ENCODE results near the gene GATB.

The GATB gene

DNA sequence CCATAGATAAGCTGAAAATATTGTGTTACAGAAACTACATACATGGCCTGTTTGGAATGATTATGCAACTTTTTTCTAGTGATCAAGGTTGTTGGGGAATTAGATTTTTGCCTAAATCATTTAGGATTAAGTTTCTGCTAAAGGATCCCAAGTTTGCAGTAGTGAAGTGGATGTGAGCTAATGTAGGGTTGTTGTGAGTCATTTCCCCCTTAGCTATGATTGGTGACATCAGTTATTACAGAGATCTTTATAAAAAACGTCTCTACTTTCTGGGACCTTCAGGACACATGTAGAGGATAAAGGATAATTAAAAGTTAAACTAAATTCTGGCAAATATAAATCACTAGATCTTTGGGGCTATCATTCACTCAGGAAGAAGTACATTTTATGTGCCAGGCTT is 133.3 kb downstream of the GATB start:
- Histone ChIP-seq H3K9ac (ENCODE audit: low read depth, low read length) (no peak overlapping the region), H3K9me3 (ENCODE audit: insufficient read depth, low read depth, low read length) (no peaks in the 10 kb centered on the region), H3K4me1 (ENCODE audit: insufficient read depth, low read length) (peaks cover 5% of the 10 kb centered on the region; the same call in 1 of the 2 replicates), H3K4me3 (ENCODE audit: low read length) (no peak overlapping the region), H3K27me3 (ENCODE audit: insufficient read depth, low read length) (no peaks in the 10 kb centered on the region), H3K27ac (ENCODE audit: low read depth, low read length) (no peak overlapping the region), H3K36me3 (ENCODE audit: insufficient read depth, low read length) (no peaks in the 10 kb centered on the region)
- no CpG with 5 or more reads among the region's 1 CpG for WGBS

DNA sequence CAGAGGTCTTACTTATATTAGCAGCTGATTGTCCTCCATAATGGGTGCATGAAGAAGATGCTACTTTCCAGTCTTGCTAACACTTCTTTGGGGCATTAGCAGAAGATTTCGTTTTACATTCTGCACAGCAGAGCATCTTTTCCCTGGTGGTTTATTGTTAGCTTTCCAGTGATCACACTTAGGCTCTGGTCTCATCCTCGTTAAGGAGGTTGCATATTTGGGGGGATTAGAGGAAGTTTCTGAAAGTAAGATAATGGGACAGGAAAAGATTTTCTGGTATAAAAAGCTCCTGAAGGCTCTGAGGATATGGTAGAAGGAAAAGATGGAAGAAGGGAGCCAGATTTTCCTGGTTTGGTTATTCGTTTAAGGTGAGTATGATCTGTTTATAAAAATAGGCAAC is 134.1 kb downstream of the GATB start:
- Histone ChIP-seq H3K9ac (ENCODE audit: low read depth, low read length) (no peak overlapping the region), H3K27me3 (ENCODE audit: insufficient read depth, low read length) (no peaks in the 10 kb centered on the region), H3K4me1 (ENCODE audit: insufficient read depth, low read length) (peaks cover 11% of the 10 kb centered on the region; the same call in 1 of the 2 replicates), H3K9me3 (ENCODE audit: insufficient read depth, low read depth, low read length) (no peaks in the 10 kb centered on the region), H3K4me3 (ENCODE audit: low read length) (no peak overlapping the region), H3K36me3 (ENCODE audit: insufficient read depth, low read length) (no peaks in the 10 kb centered on the region), H3K27ac (ENCODE audit: low read depth, low read length) (no peak overlapping the region)
- 80% methylated on average over 3 of the region's 3 CpGs for WGBS

DNA sequence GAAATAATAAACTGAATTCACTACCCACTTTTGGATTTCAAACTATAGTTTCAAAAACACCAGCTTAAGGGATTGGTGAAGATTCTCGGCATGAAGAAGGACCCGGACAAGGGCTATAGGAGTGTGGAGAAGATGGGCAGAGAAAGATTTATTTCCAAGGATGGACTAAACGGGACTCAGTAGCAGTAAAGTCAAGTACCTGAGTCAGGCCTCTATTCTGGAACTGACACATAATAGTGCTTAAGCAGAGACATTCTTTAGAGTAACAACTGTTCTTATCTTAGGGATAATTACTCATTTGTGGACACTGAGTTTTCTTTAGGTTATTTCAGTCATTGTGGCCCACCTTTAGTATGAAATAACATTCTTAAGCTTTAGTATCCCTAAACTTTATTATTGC is 134.6 kb downstream of the GATB start:
- H3K27me3 ChIP-seq (ENCODE audit: insufficient read depth, low read length) = no peaks in the 10 kb centered on the region
- H3K27ac ChIP-seq (ENCODE audit: low read depth, low read length) = no peak overlapping the region
- H3K4me3 ChIP-seq (ENCODE audit: low read length) = no peak overlapping the region
- no peaks in the 10 kb centered on the region for H3K9me3 ChIP-seq (ENCODE audit: insufficient read depth, low read depth, low read length)
- peaks cover 13% of the 10 kb centered on the region; the same call in 1 of the 2 replicates for H3K4me1 ChIP-seq (ENCODE audit: insufficient read depth, low read length)
- WGBS = 93% methylated on average over 3 of the region's 3 CpGs
- no peaks in the 10 kb centered on the region for H3K36me3 ChIP-seq (ENCODE audit: insufficient read depth, low read length)
- H3K9ac ChIP-seq (ENCODE audit: low read depth, low read length) = no peak overlapping the region

DNA sequence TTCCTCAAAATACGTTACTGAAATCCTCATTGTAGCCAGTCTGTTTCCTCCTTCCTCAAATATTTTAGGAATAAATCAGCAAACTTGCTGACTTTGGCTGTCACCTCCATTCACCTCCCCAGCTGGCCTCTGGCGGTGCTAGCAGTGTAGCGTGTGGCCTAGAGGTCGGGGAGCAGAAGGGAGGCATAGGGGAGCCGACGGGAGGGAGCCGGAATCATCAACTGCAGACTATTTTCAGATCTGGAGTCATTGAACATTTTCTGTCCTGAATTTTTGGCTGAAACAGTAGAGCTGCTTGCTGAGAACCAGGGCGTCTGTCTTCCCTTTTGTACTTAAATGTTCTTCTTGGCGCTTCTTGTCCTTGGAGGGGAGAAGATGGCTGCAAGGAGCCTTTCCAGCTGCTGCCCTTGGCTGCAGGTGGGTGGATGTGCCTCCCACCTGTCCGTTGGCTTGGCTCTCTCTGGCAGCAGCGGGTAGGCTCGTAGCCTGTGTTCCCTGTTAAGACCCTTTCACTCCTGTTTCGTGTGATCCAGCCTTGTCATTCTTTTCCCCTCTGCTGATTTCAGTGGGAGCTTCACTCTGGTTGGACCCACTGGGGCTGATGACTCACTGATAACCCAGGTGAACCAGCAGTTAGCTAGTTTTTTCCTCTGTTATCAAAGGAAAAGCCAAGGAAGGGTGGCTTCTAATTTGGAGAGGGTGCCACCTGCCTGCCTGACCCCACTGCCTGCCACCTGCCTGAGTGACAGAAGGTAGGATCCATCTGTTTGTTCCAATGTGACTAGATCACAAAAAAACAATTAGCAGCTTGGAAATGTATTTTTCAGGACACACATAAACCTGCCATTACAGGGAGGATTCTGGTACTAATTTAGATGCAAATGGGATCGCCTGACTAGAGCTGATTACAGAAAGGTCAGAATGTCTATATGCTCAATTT is 135.9 kb downstream of the GATB start:
- H3K27me3 ChIP-seq (ENCODE audit: insufficient read depth, low read length) = no peaks in the 10 kb centered on the region
- 89% methylated on average over 14 of the region's 14 CpGs for WGBS
- no peak overlapping the region for H3K27ac ChIP-seq (ENCODE audit: low read depth, low read length)
- no peaks in the 10 kb centered on the region for H3K9me3 ChIP-seq (ENCODE audit: insufficient read depth, low read depth, low read length)
- H3K36me3 ChIP-seq (ENCODE audit: insufficient read depth, low read length) = no peaks in the 10 kb centered on the region
- peaks cover 19% of the 10 kb centered on the region for H3K4me1 ChIP-seq (ENCODE audit: insufficient read depth, low read length)
- H3K4me3 ChIP-seq (ENCODE audit: low read length) = no peak overlapping the region
- no peak overlapping the region for H3K9ac ChIP-seq (ENCODE audit: low read depth, low read length)
